ENCODE data around the gene ZNF780B.

DNA sequence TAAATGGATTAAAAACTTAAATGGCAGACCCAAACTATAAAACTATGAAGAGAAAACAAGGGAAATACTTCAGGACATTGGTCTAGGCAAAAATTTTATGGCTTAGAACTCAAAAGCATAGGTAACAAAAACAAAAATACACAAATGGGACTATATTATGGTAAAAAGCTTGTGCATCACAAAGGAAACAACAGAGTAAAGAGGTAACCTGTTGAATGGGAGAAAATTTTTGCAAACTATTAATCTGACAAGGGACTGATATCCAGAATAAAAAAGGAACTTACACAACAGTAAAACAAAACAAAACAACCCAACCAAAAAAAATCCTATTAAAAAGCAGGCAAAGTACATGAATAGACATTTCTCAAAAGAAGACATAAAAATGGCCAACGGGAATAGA, 68.4 kb downstream of the ZNF780B start:
- TF ChIP-seq POLR2A (IDR thresholded peaks at IDR 0.05), result no peak
- TF ChIP-seq, protein P1, sequence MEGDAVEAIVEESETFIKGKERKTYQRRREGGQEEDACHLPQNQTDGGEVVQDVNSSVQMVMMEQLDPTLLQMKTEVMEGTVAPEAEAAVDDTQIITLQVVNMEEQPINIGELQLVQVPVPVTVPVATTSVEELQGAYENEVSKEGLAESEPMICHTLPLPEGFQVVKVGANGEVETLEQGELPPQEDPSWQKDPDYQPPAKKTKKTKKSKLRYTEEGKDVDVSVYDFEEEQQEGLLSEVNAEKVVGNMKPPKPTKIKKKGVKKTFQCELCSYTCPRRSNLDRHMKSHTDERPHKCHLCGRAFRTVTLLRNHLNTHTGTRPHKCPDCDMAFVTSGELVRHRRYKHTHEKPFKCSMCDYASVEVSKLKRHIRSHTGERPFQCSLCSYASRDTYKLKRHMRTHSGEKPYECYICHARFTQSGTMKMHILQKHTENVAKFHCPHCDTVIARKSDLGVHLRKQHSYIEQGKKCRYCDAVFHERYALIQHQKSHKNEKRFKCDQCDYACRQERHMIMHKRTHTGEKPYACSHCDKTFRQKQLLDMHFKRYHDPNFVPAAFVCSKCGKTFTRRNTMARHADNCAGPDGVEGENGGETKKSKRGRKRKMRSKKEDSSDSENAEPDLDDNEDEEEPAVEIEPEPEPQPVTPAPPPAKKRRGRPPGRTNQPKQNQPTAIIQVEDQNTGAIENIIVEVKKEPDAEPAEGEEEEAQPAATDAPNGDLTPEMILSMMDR (IDR thresholded peaks at IDR 0.05), result no peak

Measured in heart left ventricle (tissue), 13 donors.